ENCODE results near the gene DAAM1. TPM values are rescaled to one million over a fixed set of nuclear protein-coding genes. Genes with fewer than 3 reads are reported as not detected.

Gene DAAM1
- total and polyA plus RNA-seq, 10 donors = 8.3 to 76.1 (median 35.2) TPM

GRCh38 chr14:59247801-59248584 is 59.5 kb downstream of the DAAM1 start:
- H3K4me1 ChIP-seq = peaks cover 0 to 24% (median 3%) of the 10 kb centered on the region in 6 donors
- no peak overlapping the region for H3K4me3 ChIP-seq
- no peaks in the 10 kb centered on the region for H3K27me3 ChIP-seq (replicated peaks in 1 of 7)
- no peak for DNase-seq
- no peak overlapping the region for H3K27ac ChIP-seq
- no peaks in the 10 kb centered on the region for H3K9me3 ChIP-seq
- intact Hi-C loops (cut with DNase I; ENCODE audit: low total_unique reads) = no loop called here
- TF ChIP-seq POLR2A (IDR thresholded peaks at IDR 0.05) (no peak), CTCF (IDR thresholded peaks at IDR 0.05 in 8 of 11, conservative IDR thresholded peaks at IDR 0.05 in 3 of 11) (no peak), POLR2AphosphoS5 (IDR thresholded peaks at IDR 0.05) (no peak)
- WGBS, 5 donors = 84 to 93% (median 90%) methylated on average over 3 of the region's 3 CpGs
- H3K36me3 ChIP-seq = no peaks in the 10 kb centered on the region

- intact Hi-C loops (cut with DNase I; ENCODE audit: low total_unique reads) = no loop called here
- no peaks in the 10 kb centered on the region for H3K36me3 ChIP-seq
- no peak overlapping the region for H3K27ac ChIP-seq
- no peak overlapping the region for H3K4me3 ChIP-seq
- TF ChIP-seq POLR2AphosphoS5 (IDR thresholded peaks at IDR 0.05) = no peak
- 90 to 96% (median 92%) methylated on average over 7 of the region's 7 CpGs for WGBS, 5 donors
- H3K9me3 ChIP-seq = no peaks in the 10 kb centered on the region
- no peak for DNase-seq
- H3K4me1 ChIP-seq = peaks cover 0 to 35% (median 7%) of the 10 kb centered on the region in 6 donors
- H3K27me3 ChIP-seq (replicated peaks in 1 of 7) = no peaks in the 10 kb centered on the region
Observed at GRCh38 chr14:59249029-59249428, 60.6 kb downstream of the DAAM1 start.

- no peak for DNase-seq
- intact Hi-C loops (cut with DNase I; ENCODE audit: low total_unique reads) = no loop called here
- TF ChIP-seq POLR2A (IDR thresholded peaks at IDR 0.05) (no peak), POLR2AphosphoS5 (IDR thresholded peaks at IDR 0.05) (no peak), CTCF (IDR thresholded peaks at IDR 0.05 in 8 of 11, conservative IDR thresholded peaks at IDR 0.05 in 3 of 11) (no peak)
- Histone ChIP-seq H3K9me3 (no peaks in the 10 kb centered on the region), H3K4me1 (peaks cover 9 to 33% (median 20%) of the 10 kb centered on the region in 6 donors), H3K4me3 (no peak overlapping the region), H3K36me3 (no peaks in the 10 kb centered on the region), H3K27me3 (replicated peaks in 1 of 7) (no peaks in the 10 kb centered on the region), H3K27ac (no peak overlapping the region)
- WGBS, 5 donors = 81 to 93% (median 87%) methylated on average over 5 of the region's 5 CpGs
Observed at GRCh38 chr14:59251811-59252771, 63.6 kb downstream of the DAAM1 start.

- no peak for DNase-seq
- Histone ChIP-seq H3K27ac (peak overlapping the region in 3 of 8 donors; percentile 42 to 67 (median 43)), H3K27me3 (replicated peaks in 1 of 7) (no peaks in the 10 kb centered on the region), H3K36me3 (no peaks in the 10 kb centered on the region), H3K9me3 (no peaks in the 10 kb centered on the region), H3K4me1 (peaks cover 9 to 33% (median 20%) of the 10 kb centered on the region in 6 donors), H3K4me3 (no peak overlapping the region)
- no peak for TF ChIP-seq CTCF (IDR thresholded peaks at IDR 0.05 in 8 of 11, conservative IDR thresholded peaks at IDR 0.05 in 3 of 11)
- no peak for TF ChIP-seq POLR2A (IDR thresholded peaks at IDR 0.05)
- no peak for TF ChIP-seq POLR2AphosphoS5 (IDR thresholded peaks at IDR 0.05)
- 60 to 76% (median 73%) methylated on average over 5 of the region's 5 CpGs for WGBS, 5 donors
- intact Hi-C loops (cut with DNase I; ENCODE audit: low total_unique reads) = no loop called here
Observed at GRCh38 chr14:59252772-59253500, 64.5 kb downstream of the DAAM1 start.

Data from spleen (tissue), 11 donors.